ENCODE results near the gene LRRC37A3.
"Not testable (repeated sequence)": the region's sequence is repeated elsewhere in the genome, so short reads cannot be mapped to it uniquely, and the experiment has no call there.

LRRC37A3 gene

DNA sequence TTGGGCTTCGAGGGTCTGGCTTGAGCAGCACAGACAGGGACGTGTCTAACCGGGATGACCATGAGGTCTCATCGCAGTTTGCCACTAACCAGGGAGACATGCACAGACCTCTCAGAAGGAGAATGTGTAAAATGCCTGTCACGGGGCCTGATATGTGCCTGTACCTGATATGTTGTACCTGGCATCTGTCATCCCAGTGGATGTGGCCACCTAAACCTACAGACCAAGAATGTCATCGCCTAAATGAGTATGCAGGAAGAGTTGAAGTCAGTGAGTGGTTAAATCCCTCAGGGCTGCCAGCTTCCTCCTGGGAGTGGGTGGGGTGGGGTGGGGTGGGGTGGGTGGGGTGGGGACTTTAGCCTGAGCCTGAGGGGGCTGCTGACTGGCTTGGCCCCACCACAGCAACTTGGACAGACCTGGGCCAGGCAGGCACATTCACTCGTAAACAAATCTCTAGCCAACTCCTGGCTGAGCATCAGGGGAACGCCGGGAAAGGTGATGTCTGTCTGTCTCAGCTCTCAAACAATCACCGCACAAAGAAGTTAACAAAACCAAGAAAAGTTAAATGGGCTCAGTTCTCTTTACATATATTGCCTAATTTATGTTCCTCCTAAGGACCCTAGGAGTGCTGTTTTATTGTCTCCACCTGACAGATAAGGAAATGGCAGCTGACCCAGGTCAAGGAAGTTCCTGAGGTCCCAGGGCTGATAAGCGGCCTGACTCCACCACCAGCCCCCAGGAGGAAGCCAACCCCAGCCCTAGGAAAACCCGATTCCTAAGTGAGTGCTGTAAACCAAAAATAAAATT is 89.3 kb downstream of the LRRC37A3 start:
- DNase-seq: not testable (repeated sequence)

DNA sequence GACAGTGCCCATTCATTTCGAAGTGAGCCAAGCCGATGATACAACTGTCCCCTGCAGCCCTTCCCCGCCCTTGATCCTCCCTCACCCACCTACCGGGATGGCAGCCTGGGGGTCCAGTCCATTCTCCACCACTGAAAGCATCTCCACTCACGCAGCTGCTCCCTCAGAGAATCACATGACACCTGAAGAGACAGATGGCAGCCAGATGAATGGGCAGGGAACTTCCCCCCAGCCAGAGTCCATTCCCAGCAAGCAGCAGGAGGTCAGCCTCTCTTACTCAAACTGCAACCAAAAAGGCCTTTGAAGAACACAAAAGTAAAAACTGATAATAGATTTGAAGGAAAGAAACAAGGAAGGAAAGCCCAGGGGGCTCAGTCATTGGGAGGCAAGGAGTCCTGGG is 90.2 kb downstream of the LRRC37A3 start:
- DNase-seq: not testable (repeated sequence)

DNA sequence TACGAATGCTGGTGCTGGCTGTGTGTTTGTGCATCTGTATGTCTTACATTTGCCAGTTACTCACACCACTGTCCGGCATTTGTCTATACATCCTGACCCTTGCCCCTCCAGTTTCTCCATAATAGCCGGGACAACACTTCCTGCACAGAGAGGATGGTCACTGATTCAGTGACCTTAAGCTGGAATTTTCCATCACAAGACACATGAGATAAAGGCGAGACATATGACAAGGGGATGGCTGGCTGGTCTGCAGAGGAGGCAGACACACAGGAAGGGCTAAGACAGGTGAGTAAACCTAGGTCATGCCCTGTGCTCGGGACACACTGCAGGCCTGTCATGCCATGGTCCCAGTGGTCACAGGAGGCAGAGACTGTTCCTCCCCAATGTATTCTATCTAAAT is 100.4 kb downstream of the LRRC37A3 start:
- not testable (repeated sequence) for DNase-seq

DNA sequence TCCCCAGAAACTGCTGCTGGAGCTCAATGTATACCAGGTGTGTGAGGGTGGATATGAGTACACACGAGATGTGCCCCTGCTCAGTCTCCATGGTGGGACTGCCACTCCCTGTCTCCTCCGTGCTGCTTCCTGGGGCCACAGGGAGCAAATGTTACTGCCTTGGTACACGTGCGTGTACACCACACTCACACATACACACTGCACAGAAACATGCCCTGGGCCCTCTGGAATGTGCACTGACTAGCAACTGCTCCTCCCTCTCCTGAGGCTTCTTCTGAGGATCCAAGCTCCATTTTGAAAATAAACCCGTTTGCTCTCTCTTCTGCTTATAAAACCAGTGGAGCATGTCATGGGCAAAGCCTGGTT is 103.5 kb downstream of the LRRC37A3 start:
- not testable (repeated sequence) for DNase-seq

DNA sequence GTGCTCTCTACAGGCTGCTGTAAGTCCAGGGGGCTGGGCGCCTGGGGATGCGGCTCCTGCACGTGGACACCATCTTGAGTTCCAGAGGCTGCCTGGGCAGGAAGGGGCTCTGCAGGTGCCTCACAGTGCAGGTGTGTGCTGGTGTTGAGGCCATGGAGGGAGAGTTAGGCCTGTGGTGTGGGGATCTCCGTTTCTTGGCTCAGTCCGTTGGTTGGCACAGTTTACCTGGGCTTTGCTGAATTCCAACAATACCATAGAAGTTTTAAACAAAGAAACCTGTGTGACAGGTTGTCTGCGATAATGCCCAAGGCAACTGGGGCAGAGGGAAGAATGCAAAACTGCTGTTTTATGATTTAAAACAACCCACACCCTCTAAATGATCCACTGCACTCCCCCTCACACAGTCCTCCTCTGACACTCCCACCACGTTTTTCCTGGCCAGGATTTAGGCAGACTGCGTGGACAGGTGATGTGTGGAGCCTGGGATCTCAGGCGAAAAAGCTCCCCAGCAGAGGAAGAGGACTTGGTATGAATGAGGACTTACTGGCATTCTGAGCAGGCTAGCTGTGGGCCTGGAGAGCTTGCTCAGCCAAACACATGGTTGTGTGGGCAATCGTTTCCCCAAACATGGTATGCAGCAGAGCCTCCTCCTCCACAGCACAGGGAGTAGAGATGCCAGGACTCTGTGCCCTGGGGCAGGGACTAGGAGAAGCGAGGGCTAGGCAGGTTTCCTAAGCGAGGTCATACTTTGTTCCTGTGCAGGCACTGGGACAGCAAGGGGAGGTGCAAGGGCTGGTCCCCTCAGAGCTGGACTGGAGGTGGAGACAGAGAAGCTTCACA is 104.1 kb downstream of the LRRC37A3 start:
- not testable (repeated sequence) for DNase-seq

DNA sequence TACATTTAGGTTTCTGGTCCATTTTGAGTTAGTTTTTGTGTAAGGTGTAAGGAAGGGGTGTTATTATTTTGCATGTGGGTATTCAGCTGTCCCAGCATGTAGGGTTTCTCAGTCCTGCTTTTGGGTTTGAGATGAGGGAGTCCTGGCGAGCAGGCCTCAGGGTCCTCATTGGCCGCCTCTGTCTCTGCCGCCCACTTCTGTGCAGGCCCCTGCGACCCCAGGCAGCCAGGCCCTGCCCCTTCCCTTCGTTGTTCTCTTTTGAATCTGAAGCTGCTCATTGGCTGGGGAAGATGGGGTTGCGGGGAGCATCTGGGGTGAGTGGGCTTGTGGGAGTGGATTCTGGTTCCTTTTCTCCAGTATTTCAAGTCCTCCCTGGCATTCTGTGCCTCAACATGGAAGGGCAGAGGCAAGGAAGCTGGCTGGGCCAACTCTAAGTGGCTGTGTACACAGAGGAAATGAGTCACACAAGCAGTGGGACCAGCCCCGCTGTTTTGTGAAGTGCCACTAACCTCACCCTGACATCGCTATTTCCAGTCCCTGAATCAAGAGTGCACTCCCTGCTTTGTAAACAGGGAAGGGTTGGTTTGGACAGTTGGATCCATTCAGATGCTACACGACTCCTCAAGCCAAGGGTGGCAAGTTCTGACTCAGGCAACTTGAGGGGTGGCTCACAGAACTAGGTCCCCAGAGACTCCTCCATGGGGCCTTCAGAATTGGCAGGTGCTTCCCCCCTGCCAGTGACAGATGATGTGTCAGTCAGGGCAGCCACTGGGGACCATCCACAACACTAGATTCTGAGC is 110.9 kb downstream of the LRRC37A3 start:
- peak; percentile 65 for DNase-seq

Measured in stimulated activated CD4-positive, alpha-beta T cell treated with anti-CD3 and anti-CD28 coated beads, Interleukin-15, amount 100 ng/mL, for 24 hours (primary cell).